ENCODE results near the gene OR2T3. TPM values are rescaled to one million over a fixed set of nuclear protein-coding genes. Genes with fewer than 3 reads are reported as not detected.
"Not testable (repeated sequence)": the region's sequence is repeated elsewhere in the genome, so short reads cannot be mapped to it uniquely, and the experiment has no call there.

Gene OR2T3
- total RNA-seq, 1 donor from 2014 or later = not detected

DNA sequence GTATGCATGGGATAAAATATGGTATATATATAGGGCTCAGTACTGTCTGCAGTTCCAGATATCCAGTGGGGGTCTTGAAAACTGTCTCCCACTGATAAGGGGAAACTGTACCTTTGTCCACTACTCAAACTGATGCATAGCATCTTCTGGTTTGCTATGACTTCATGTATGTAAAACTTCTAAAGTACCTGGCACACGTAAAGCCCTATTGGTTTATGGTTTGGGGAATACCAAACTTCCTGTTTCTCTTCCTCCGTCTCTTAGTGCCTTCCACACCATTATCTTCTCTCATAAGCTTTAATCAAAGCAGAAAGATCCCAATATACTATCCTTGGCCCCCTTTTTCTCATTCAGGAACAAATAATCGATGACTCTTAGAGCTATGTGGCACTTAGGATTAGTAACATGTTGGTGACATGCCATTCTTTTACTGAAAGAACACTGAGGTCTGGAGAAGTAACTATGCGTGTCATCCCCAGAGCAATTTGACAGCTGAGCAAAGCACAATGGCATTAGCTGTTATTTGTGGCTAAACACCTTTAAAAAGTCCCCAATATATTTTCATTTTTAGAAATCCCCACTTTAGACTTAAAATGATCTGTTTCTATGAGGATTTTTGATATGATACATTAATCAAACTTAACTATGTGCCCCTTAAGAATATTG is 24.6 kb upstream of the OR2T3 start:
- H3K27me3 Mint-ChIP-seq (ENCODE audit: low read depth); H3K36me3 Mint-ChIP-seq (ENCODE audit: low read depth); H3K9me3 Mint-ChIP-seq; H3K4me3 Mint-ChIP-seq (ENCODE audit: low read depth); H3K27ac Mint-ChIP-seq; intact Hi-C loops (cut with micrococcal nuclease); H3K4me1 Mint-ChIP-seq (ENCODE audit: low read depth); DNase-seq (ENCODE audit: low spot score): not testable (repeated sequence)

DNA sequence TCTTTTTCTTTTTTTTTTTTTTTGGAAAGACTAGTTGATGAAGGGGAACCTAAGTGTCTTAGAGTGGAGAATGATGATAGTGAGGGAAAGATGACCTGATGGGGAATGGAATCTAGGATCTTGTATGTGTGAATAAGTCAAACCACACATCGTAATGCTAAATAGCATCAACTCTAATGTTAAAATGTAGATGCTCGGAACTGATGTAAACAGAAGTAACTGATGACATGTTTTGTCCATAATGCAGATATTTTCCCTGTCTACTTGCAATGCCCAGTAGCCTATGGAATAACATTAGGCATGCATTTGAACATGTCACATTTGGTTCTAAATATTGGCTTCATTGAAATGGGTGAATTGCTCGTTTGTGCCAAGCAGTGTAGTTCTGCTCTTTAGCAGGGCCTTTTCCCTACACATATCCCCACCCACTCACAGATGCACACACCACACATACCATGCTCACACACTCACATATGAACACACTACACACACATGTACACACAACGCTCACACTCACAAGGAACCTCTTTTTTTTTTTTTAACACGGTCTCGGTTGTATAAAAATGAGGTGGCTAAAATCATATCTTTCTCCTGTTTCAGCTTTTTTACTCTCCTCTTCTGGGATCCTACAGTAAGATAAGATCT is 23.2 kb upstream of the OR2T3 start:
- DNase-seq (ENCODE audit: low spot score); H3K4me3 Mint-ChIP-seq (ENCODE audit: low read depth); H3K27ac Mint-ChIP-seq; intact Hi-C loops (cut with micrococcal nuclease); H3K27me3 Mint-ChIP-seq (ENCODE audit: low read depth); H3K4me1 Mint-ChIP-seq (ENCODE audit: low read depth); H3K9me3 Mint-ChIP-seq; H3K36me3 Mint-ChIP-seq (ENCODE audit: low read depth): not testable (repeated sequence)

DNA sequence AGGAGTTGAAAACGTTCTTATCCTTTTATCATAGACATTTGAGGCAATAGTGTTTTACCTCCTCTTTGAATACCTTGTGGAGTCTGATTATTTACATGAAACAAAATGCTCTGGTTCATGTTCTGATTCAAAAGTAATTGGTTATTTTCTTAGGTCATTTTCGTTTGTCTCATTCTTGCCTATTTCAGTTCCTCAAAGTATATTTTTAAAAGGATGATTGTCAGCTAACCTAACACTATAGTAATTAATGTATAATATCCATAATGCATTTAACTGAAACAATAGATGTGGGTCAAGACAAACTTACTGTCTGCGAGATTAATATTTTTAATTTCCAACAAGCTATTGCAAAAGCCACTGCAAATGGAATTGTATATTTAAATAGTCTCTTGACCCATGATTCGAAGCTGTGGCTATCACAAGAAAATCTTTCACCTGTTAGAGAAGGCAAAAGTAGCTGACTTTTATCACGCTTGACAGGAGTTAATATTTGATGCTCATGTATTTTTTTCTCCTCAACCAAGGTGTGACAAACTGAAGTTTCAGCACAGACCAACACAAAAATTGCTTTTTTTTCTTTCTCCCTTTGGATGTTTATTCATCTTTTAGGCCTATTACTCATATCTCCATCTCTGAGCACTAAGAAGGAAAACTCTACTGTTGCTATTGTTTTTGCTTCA is 22.5 kb upstream of the OR2T3 start:
- H3K4me1 Mint-ChIP-seq (ENCODE audit: low read depth); H3K27me3 Mint-ChIP-seq (ENCODE audit: low read depth); H3K9me3 Mint-ChIP-seq; DNase-seq (ENCODE audit: low spot score); H3K4me3 Mint-ChIP-seq (ENCODE audit: low read depth); intact Hi-C loops (cut with micrococcal nuclease); H3K36me3 Mint-ChIP-seq (ENCODE audit: low read depth); H3K27ac Mint-ChIP-seq: not testable (repeated sequence)

DNA sequence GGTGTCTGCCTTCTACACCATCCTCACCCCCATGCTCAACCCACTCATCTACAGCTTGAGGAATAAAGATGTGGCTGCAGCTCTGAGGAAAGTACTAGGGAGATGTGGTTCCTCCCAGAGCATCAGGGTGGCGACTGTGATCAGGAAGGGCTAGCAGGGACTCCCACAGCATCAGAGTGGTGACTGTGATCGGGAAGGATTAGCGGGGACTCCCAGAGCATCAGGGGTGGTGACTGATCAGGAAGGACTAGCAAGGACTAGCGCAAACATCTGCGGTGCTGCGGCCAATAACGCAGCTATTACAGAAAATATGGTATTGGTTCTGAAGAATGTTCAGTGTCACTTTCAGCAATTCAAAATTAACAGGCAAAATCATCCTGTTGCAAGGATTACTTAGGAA is 19.5 kb upstream of the OR2T3 start:
- DNase-seq (ENCODE audit: low spot score); intact Hi-C loops (cut with micrococcal nuclease); H3K27ac Mint-ChIP-seq; H3K36me3 Mint-ChIP-seq (ENCODE audit: low read depth); H3K4me3 Mint-ChIP-seq (ENCODE audit: low read depth); H3K4me1 Mint-ChIP-seq (ENCODE audit: low read depth); H3K27me3 Mint-ChIP-seq (ENCODE audit: low read depth); H3K9me3 Mint-ChIP-seq: not testable (repeated sequence)

DNA sequence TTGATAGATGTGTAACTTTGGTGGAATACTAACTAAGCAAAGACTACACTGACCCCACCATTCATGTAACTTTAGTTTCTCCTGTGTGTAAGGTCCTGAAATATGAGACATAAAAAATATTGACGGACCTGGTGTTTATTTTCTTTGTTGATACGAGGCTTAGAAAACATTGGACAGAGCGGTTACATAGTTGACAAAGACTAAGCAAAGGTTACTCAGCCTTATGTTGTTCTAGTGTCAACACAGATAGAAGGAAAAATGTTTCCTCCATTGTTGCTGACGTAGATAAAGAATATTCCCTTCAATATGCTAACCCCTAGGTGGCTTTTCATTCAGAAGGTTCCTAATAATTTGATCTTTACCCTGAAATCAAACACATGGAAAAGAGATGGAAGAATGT is 18.1 kb upstream of the OR2T3 start:
- H3K9me3 Mint-ChIP-seq; H3K4me1 Mint-ChIP-seq (ENCODE audit: low read depth); H3K36me3 Mint-ChIP-seq (ENCODE audit: low read depth); H3K27me3 Mint-ChIP-seq (ENCODE audit: low read depth); intact Hi-C loops (cut with micrococcal nuclease); DNase-seq (ENCODE audit: low spot score); H3K27ac Mint-ChIP-seq; H3K4me3 Mint-ChIP-seq (ENCODE audit: low read depth): not testable (repeated sequence)

DNA sequence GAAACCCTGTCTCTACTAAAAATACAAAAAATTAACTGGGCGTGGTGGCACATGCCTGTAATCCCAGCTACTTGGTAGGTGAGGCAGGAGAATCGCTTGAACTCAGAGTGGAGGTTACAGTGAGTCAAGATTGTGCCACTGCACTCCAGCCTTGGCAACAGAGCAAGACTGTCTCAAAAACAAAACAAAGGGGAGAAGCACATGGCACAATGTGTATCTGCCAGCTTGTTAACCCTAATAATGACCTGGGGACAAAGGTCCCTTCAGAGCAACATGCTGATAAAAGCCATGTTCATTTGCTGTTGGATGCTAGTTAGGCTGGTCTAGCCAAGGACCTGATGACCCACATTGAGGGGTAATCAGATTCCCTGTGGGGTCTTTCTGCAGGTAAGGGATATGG is 16.5 kb upstream of the OR2T3 start:
- H3K4me1 Mint-ChIP-seq (ENCODE audit: low read depth); intact Hi-C loops (cut with micrococcal nuclease); H3K27ac Mint-ChIP-seq; H3K4me3 Mint-ChIP-seq (ENCODE audit: low read depth); H3K9me3 Mint-ChIP-seq; H3K27me3 Mint-ChIP-seq (ENCODE audit: low read depth); DNase-seq (ENCODE audit: low spot score); H3K36me3 Mint-ChIP-seq (ENCODE audit: low read depth): not testable (repeated sequence)

DNA sequence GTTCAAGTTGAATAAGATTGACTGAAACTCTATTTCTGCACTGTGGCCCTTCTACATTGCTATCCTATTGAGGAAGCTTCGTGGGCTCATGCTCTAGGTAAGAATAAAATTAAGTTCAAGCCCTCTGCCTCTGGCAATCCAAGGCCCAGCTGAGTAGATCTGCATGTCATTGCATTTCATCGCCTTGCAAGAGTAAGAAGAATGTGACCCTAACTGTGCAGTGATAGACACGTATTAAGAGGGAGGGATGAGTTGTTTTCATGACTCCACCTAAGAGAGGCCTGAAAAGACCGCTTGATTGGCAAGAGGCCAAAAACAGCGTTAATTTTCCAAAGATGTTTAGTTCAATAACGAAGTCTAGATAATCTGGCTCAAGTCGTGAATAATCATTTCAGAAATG is 14.0 kb upstream of the OR2T3 start:
- intact Hi-C loops (cut with micrococcal nuclease); H3K4me1 Mint-ChIP-seq (ENCODE audit: low read depth); DNase-seq (ENCODE audit: low spot score); H3K4me3 Mint-ChIP-seq (ENCODE audit: low read depth); H3K27ac Mint-ChIP-seq; H3K9me3 Mint-ChIP-seq; H3K27me3 Mint-ChIP-seq (ENCODE audit: low read depth); H3K36me3 Mint-ChIP-seq (ENCODE audit: low read depth): not testable (repeated sequence)

DNA sequence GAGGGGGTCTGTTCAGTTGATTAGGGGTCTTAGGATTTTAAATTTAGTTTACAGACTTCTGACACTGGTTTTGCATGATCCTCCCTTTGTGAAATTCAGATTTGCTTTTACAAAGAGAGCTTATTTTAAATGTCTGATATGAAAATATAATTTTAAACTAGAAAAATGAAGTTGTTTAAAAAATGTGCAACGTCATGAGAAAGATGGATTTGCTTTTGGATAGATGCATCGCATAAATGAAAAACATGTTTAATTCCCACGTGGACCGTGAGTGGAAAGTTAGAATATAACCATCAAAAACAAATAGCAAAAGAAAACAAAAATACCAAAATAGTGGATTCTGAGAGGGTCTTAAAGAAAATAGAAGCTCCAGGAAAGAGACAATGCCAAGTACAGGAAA is 2.0 kb upstream of the OR2T3 start:
- H3K27ac Mint-ChIP-seq = no peak overlapping the region
- no peaks in the 10 kb centered on the region for H3K4me1 Mint-ChIP-seq (ENCODE audit: low read depth)
- DNase-seq (ENCODE audit: low spot score) = no peak
- intact Hi-C loops (cut with micrococcal nuclease) = no loop called here
- H3K36me3 Mint-ChIP-seq (ENCODE audit: low read depth) = no peaks in the 10 kb centered on the region
- H3K4me3 Mint-ChIP-seq (ENCODE audit: low read depth) = no peak overlapping the region
- peaks cover 12% of the 10 kb centered on the region for H3K27me3 Mint-ChIP-seq (ENCODE audit: low read depth)
- H3K9me3 Mint-ChIP-seq = no peaks in the 10 kb centered on the region

DNA sequence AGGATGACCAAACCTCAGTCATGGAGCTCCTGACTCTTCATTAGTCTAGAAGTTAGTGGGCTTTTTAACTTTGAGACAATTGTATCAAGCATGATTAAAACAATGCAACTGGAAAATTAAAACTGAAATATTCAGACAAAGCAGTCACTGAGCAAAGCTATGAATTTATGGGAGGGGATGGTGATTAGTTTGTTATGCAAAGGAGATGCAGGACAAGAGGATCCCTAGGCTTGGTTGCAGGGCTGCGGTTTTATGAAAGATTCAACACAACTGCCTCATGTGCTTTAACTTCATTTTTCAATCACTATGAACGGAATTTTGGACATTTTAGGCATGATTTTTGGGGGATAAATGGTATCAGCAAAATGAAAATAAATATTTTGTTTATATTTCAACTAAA is 1.0 kb upstream of the OR2T3 start:
- peaks cover 13% of the 10 kb centered on the region for H3K27me3 Mint-ChIP-seq (ENCODE audit: low read depth)
- H3K9me3 Mint-ChIP-seq; intact Hi-C loops (cut with micrococcal nuclease); H3K4me3 Mint-ChIP-seq (ENCODE audit: low read depth); DNase-seq (ENCODE audit: low spot score); H3K36me3 Mint-ChIP-seq (ENCODE audit: low read depth); H3K4me1 Mint-ChIP-seq (ENCODE audit: low read depth); H3K27ac Mint-ChIP-seq: not testable (repeated sequence)

DNA sequence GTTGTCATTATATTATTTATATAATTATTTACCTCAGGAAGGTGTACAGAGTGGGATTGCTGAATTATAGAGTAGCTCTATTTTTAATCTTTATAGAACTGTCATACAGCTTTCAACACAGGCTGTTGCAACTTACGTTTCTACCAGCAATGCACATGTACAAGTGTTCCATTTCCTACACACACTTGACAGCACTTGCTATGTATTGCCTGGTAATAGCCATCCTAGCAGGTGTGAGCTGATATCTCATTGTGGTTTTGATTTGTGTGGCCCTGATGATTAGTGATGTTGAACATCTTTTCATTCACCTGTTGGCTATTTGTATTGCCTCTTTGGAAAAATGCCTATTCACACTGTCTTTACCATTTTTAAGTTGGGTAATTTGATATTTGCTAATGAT is 2.5 kb downstream of the OR2T3 start:
- intact Hi-C loops (cut with micrococcal nuclease); H3K4me1 Mint-ChIP-seq (ENCODE audit: low read depth); H3K9me3 Mint-ChIP-seq; DNase-seq (ENCODE audit: low spot score); H3K27ac Mint-ChIP-seq; H3K4me3 Mint-ChIP-seq (ENCODE audit: low read depth); H3K36me3 Mint-ChIP-seq (ENCODE audit: low read depth): not testable (repeated sequence)
- peaks cover 11% of the 10 kb centered on the region for H3K27me3 Mint-ChIP-seq (ENCODE audit: low read depth)

DNA sequence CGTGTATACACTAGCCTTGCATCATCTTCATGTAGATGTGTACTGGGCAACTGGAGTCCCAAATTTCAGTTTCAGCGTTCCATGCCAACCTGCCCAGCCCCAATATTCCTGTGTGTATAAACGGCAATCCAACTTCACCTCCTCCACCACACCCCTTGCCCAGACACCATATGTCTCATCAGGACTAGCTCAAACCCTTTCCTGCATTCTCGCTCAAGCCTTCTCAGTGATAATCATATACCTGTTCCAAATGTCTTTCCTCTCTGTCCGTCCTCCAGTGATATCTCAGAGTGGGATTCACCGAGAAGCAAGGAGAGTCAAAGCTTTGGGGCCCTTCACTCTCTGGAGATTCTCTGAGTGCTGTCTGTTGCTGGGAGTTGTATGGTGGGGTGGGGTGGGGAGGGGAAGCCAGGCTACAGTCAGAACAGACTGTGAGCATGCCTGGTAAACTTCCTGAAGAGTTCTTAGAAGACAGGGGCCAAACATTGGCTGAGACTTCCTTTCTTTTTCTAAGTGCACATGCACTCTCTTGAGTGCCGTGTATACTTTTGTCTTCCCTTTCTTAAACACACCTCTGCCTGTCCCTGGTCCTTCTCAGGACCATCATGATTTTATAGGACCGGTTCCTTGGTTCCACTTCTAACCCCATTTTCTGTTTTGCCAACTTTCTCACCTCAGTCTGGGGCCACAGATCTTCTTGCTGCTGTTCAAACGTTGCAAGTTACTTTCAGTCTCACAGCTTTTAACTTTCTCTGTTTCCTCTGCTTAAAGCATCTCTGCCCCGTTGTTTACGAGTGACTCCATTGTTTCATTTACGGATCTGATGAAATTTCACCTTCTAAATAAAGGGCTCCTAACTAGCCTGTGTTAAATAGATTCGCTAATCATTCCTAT is 8.8 kb downstream of the OR2T3 start:
- H3K27me3 Mint-ChIP-seq (ENCODE audit: low read depth); H3K9me3 Mint-ChIP-seq; H3K36me3 Mint-ChIP-seq (ENCODE audit: low read depth): not testable (repeated sequence)
- intact Hi-C loops (cut with micrococcal nuclease) = loop anchor here (5.0 kb wide), 1 partner anchor 345 kb away; the partner anchor contains the start of gene SH3BP5L
- peak; percentile 34 for DNase-seq (ENCODE audit: low spot score)
- Mint-ChIP-seq H3K27ac (peak overlapping the region; percentile 93), H3K4me1 (ENCODE audit: low read depth) (peaks cover 14% of the 10 kb centered on the region), H3K4me3 (ENCODE audit: low read depth) (peak overlapping the region; percentile 85)

DNA sequence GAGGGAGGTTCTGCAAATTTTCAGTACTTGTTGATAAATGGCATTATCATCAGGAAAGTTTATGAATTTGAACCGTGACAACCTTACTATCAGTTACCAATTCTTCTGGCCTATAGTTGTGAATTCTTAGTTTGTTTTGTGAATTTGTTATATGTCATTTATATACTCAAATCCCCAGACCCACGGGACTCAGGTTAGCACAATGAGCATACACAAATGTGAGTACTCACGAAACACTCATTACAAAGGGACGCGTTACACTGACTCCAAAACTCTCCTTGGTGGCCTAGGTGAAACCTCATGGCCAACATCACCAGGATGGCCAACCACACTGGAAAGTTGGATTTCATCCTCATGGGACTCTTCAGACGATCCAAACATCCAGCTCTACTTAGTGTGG is 15.1 kb downstream of the OR2T3 start, which contains the start of gene OR2T5:
Gene OR2T5, plus strand, starts transcription at position 301 of the 400 bp plus-strand sequence. Its CDS starts 0 bp downstream, at position 301.
- H3K4me3 Mint-ChIP-seq (ENCODE audit: low read depth); H3K9me3 Mint-ChIP-seq; H3K36me3 Mint-ChIP-seq (ENCODE audit: low read depth); DNase-seq (ENCODE audit: low spot score); H3K27me3 Mint-ChIP-seq (ENCODE audit: low read depth); H3K4me1 Mint-ChIP-seq (ENCODE audit: low read depth); H3K27ac Mint-ChIP-seq; intact Hi-C loops (cut with micrococcal nuclease): not testable (repeated sequence)

Data from activated T-helper 2 cell treated with anti-CD3 and anti-CD28 coated beads, Interferon-gamma antibody, Interleukin-2, Interleukin-4, amounts not matched to agents 10 μg/mL and 5 μg/mL and 100 μg/mL, durations not matched to agents 14 hours and 24 hours and 36 hours (primary cell).